Gastrocnemius medialis (tissue), 4 donors: ENCODE measurements around the gene MORC3.
"Not testable (repeated sequence)": the region's sequence is repeated elsewhere in the genome, so short reads cannot be mapped to it uniquely, and the experiment has no call there.

ENCODE experiments used
- CTCF ChIP-seq, 5 experiments: fragments of 450-650 bp in 3 of 5; fragments of 200-600 bp in 2 of 5; sonication (generic) in 2 of 5; IDR thresholded peaks in 4 of 5; conservative IDR thresholded peaks in 1 of 5; 1 replicate in 4 of 5; 2 replicates in 1 of 5; pipeline ENCODE4 v1.5.1; 2016 to 2019; ENCODE audit warnings: antibody characterized with exemption in 5 of 5, mild to moderate bottlenecking in 3 of 5, moderate library complexity in 3 of 5
- POLR2A ChIP-seq, 2 donors: fragments of 450-650 bp; IDR thresholded peaks; one replicate each; pipeline ENCODE4 v1.6.1; 2017; ENCODE audit warnings: antibody characterized with exemption in 2 of 2, mild to moderate bottlenecking in 2 of 2, moderate library complexity in 2 of 2

- TF ChIP-seq CTCF (IDR thresholded peaks at IDR 0.05 in 4 of 5, conservative IDR thresholded peaks at IDR 0.05 in 1 of 5); POLR2A (IDR thresholded peaks at IDR 0.05): not testable (repeated sequence)
Measured at GRCh38 chr21:36283231-36283622, 36.8 kb upstream of the MORC3 start.
